DND-41 (cell line): ENCODE results near the gene STK4.

ENCODE experiments used
- CTCF ChIP-seq: IDR thresholded peaks from 2 replicates; pipeline ENCODE4 v1.5.1; 2012; ENCODE audit warnings: borderline replicate concordance, low read length, moderate library complexity, mild to moderate bottlenecking; ENCODE audit not compliant: poor library complexity, severe bottlenecking; ENCODE audit errors: extremely low read depth
- EZH2 ChIP-seq: IDR thresholded peaks from 3 replicates; pipeline ENCODE4 v1.6.1; 2012; ENCODE audit warnings: borderline replicate concordance, low read depth, mild to moderate bottlenecking, moderate library complexity, low read length, inconsistent platforms; ENCODE audit not compliant: severe bottlenecking

- no peak for TF ChIP-seq CTCF
- TF ChIP-seq EZH2: no peak
Measured at GRCh38 chr20:45055056-45055455, 88.7 kb downstream of the STK4 start.
